H1 (cell line): ENCODE results near the gene HMCN2. TPM values are rescaled to one million over a fixed set of nuclear protein-coding genes. Genes with fewer than 3 reads are reported as not detected.

Experiments
- CTCF ChIA-PET: fragments of 300-600 bp; sonication (Branson Sonifier 250); formaldehyde crosslinking; loops from one replicate; lab custom pipeline; 2021; ENCODE audit not compliant: partially characterized antibody; lab: Charles Lee
- POLR2A ChIA-PET: fragments of 300-600 bp; sonication (Branson Sonifier 250); formaldehyde crosslinking; loops from one replicate; lab custom pipeline; 2021; ENCODE audit warnings: inconsistent platforms; ENCODE audit not compliant: partially characterized antibody; lab: Charles Lee
- DNase-seq, 2 experiments: peaks; one replicate each; pipeline versions ENCODE4 v3.0.0 to v3.0.0-alpha.2; 2010 to 2022; ENCODE audit warnings: low spot score in 2 of 2, low read depth in 1 of 2, mixed read lengths in 1 of 2
- FAIRE-seq: peaks from 2 replicates; lab custom pipeline; 2011; peaks lifted over from hg19 to GRCh38; lab: Jason Lieb, UNC
- H2AFZ ChIP-seq: 2 replicates; pipeline ENCODE4 v1.8.1; 2012; ENCODE audit warnings: low read length, inconsistent platforms
- H2AK5ac ChIP-seq: 2 replicates; pipeline ENCODE4 v1.6.1; 2013; ENCODE audit warnings: low read depth, low read length
- H2BK120ac ChIP-seq: replicated peaks from 2 replicates; pipeline ENCODE3; 2013; ENCODE audit warnings: low read depth, low read length, inconsistent platforms
- H2BK12ac ChIP-seq: 2 replicates; pipeline ENCODE4 v1.6.1; 2013; ENCODE audit warnings: low read depth, low read length
- H2BK15ac ChIP-seq: 2 replicates; pipeline ENCODE4 v1.6.1; 2013; ENCODE audit warnings: low read length
- H2BK20ac ChIP-seq: 2 replicates; pipeline ENCODE4 v1.6.1; 2013; ENCODE audit warnings: low read length
- H2BK5ac ChIP-seq: 2 replicates; pipeline ENCODE4 v1.6.1; 2013; ENCODE audit warnings: low read depth, low read length
- H3K14ac ChIP-seq: 2 replicates; pipeline ENCODE4 v1.6.1; 2013; ENCODE audit warnings: inconsistent platforms; ENCODE audit not compliant: insufficient read length
- H3K18ac ChIP-seq: 2 replicates; pipeline ENCODE4 v1.6.1; 2013; ENCODE audit warnings: low read length; ENCODE audit errors: extremely low read depth
- H3K23ac ChIP-seq: 2 replicates; pipeline ENCODE4 v1.6.1; 2013; ENCODE audit warnings: inconsistent platforms; ENCODE audit not compliant: insufficient read length
- H3K23me2 ChIP-seq: 2 replicates; pipeline ENCODE4 v1.6.1; 2013; ENCODE audit warnings: low read depth, low read length
- H3K27ac ChIP-seq: 2 replicates; pipeline ENCODE4 v1.6.1; 2011; ENCODE audit warnings: low read depth, low read length, inconsistent platforms
- H3K27me3 ChIP-seq, 4 experiments: replicated peaks in 1 of 4; 1 replicate in 1 of 4; 2 replicates in 3 of 4; pipeline versions ENCODE4 v1.6.1 to v1.8.1; 2011 to 2013; ENCODE audit warnings: low read length in 3 of 4, mild to moderate bottlenecking in 3 of 4, inconsistent platforms in 2 of 4, mixed read lengths in 2 of 4, moderate library complexity in 1 of 4; ENCODE audit not compliant: control insufficient read depth in 3 of 4, insufficient read depth in 3 of 4; ENCODE audit errors: extremely low read depth in 1 of 4
- H3K36me3 ChIP-seq, 4 experiments: 2 replicates each; pipeline versions ENCODE4 v1.6.1 to v1.8.1; 2011 to 2013; ENCODE audit warnings: mild to moderate bottlenecking in 4 of 4, low read length in 3 of 4, moderate library complexity in 2 of 4, control low read depth in 1 of 4, inconsistent platforms in 1 of 4; ENCODE audit not compliant: insufficient read depth in 4 of 4, control insufficient read depth in 2 of 4
- H3K4ac ChIP-seq: replicated peaks from 2 replicates; pipeline ENCODE3; 2013; ENCODE audit warnings: low read length, low read depth, mixed read lengths, inconsistent platforms; ENCODE audit not compliant: insufficient read length
- H3K4me1 ChIP-seq, 4 experiments: replicated peaks in 1 of 4; 1 replicate in 1 of 4; 2 replicates in 3 of 4; pipeline versions ENCODE4 v1.6.1 to v1.8.1; 2011 to 2013; ENCODE audit warnings: low read length in 3 of 4, inconsistent platforms in 2 of 4, mixed read lengths in 1 of 4; ENCODE audit not compliant: insufficient read depth in 4 of 4, control insufficient read depth in 3 of 4
- H3K4me2 ChIP-seq, 2 experiments: 2 replicates each; pipeline versions ENCODE4 v1.6.1 to v1.8.1; 2011 to 2013; ENCODE audit warnings: low read depth in 2 of 2, low read length in 2 of 2, control low read depth in 1 of 2, inconsistent platforms in 1 of 2, mild to moderate bottlenecking in 1 of 2; ENCODE audit not compliant: insufficient read depth in 1 of 2
- H3K4me3 ChIP-seq, 4 experiments: fragments of 200-600, 300-600 bp in 1 of 4; sonication (generic), shearing (Covaris generic), sonication (Bioruptor Twin) in 1 of 4; 2 replicates each; pipeline versions ENCODE4 v1.5.1 to v1.8.1; 2011 to 2016; ENCODE audit warnings: low read length in 4 of 4, low read depth in 3 of 4, control low read depth in 2 of 4, inconsistent platforms in 2 of 4, mild to moderate bottlenecking in 2 of 4, mixed read lengths in 1 of 4, moderate library complexity in 1 of 4; ENCODE audit not compliant: insufficient read depth in 2 of 4; ENCODE audit errors: extremely low read depth in 1 of 4
- H3K56ac ChIP-seq: replicated peaks from 2 replicates; pipeline ENCODE3; 2013; ENCODE audit warnings: low read depth, mild to moderate bottlenecking, mixed read lengths, low read length, inconsistent platforms; ENCODE audit not compliant: insufficient read length
- H3K79me1 ChIP-seq: 2 replicates; pipeline ENCODE4 v1.6.1; 2013; ENCODE audit warnings: low read depth, low read length, control low read depth
- H3K79me2 ChIP-seq, 2 experiments: 2 replicates each; pipeline versions ENCODE4 v1.6.1 to v1.8.1; 2012 to 2013; ENCODE audit warnings: low read length in 2 of 2, mild to moderate bottlenecking in 2 of 2, inconsistent platforms in 1 of 2; ENCODE audit not compliant: insufficient read depth in 2 of 2, control insufficient read depth in 1 of 2
- H3K9ac ChIP-seq, 4 experiments: replicated peaks in 1 of 4; 1 replicate in 1 of 4; 2 replicates in 3 of 4; pipeline versions ENCODE4 v1.6.1 to v1.8.1; 2011 to 2013; ENCODE audit warnings: low read depth in 3 of 4, low read length in 3 of 4, control low read depth in 2 of 4, mild to moderate bottlenecking in 2 of 4, moderate library complexity in 2 of 4, inconsistent platforms in 1 of 4; ENCODE audit errors: extremely low read depth in 1 of 4
- H3K9me3 ChIP-seq, 2 experiments: 2 replicates each; pipeline versions ENCODE4 v1.6.1 to v1.8.1; 2012 to 2013; ENCODE audit warnings: mild to moderate bottlenecking in 2 of 2, moderate library complexity in 2 of 2, control low read depth in 1 of 2, inconsistent platforms in 1 of 2, low read depth in 1 of 2, low read length in 1 of 2, mixed read lengths in 1 of 2; ENCODE audit not compliant: insufficient read depth in 2 of 2
- H4K20me1 ChIP-seq, 2 experiments: replicated peaks in 1 of 2; 2 replicates each; pipeline versions ENCODE3 to v1.8.1; 2011 to 2013; ENCODE audit warnings: inconsistent platforms in 2 of 2, low read length in 2 of 2, mild to moderate bottlenecking in 1 of 2; ENCODE audit not compliant: insufficient read depth in 2 of 2, control insufficient read depth in 1 of 2
- H4K5ac ChIP-seq: 2 replicates; pipeline ENCODE4 v1.6.1; 2013; ENCODE audit warnings: low read length, low read depth, mixed read lengths, inconsistent platforms; ENCODE audit not compliant: insufficient read length
- H4K8ac ChIP-seq: 2 replicates; pipeline ENCODE4 v1.8.0; 2013; ENCODE audit warnings: mild to moderate bottlenecking, moderate library complexity, low read length, inconsistent platforms; ENCODE audit not compliant: insufficient read depth; ENCODE audit errors: extremely low read depth
- H4K91ac ChIP-seq: replicated peaks from 2 replicates; pipeline ENCODE3; 2013; ENCODE audit warnings: low read length, mixed read lengths, inconsistent platforms; ENCODE audit not compliant: insufficient read length
- CTBP2 ChIP-seq: IDR thresholded peaks from 2 replicates; pipeline ENCODE4 v1.7.0; 2011; ENCODE audit warnings: borderline replicate concordance, mild to moderate bottlenecking, moderate library complexity, mixed read lengths, low read length; ENCODE audit not compliant: insufficient read depth, insufficient read length
- EP300 ChIP-seq, 2 experiments: IDR thresholded peaks; 1 replicate in 1 of 2; 2 replicates in 1 of 2; pipeline ENCODE4 v1.6.1; 2011 to 2012; ENCODE audit warnings: low read depth in 2 of 2, low read length in 2 of 2, mild to moderate bottlenecking in 2 of 2, borderline replicate concordance in 1 of 2, inconsistent platforms in 1 of 2, moderate library complexity in 1 of 2
- GTF2F1 ChIP-seq: IDR thresholded peaks from 2 replicates; pipeline ENCODE4 v1.6.1; 2012; ENCODE audit warnings: low read depth, low read length, improper control_type of control experiment, borderline replicate concordance
- JUND ChIP-seq: IDR thresholded peaks from 2 replicates; pipeline ENCODE4 v1.6.1; 2011; ENCODE audit warnings: mild to moderate bottlenecking, improper control_type of control experiment, low read length
- POLR2A ChIP-seq, 2 experiments: IDR thresholded peaks; 1 replicate in 1 of 2; 2 replicates in 1 of 2; pipeline ENCODE4 v1.6.1; 2011; ENCODE audit warnings: low read depth in 2 of 2, low read length in 2 of 2, mild to moderate bottlenecking in 2 of 2; ENCODE audit errors: control extremely low read depth in 1 of 2
- RAD21 ChIP-seq, 2 experiments: IDR thresholded peaks in 1 of 2; conservative IDR thresholded peaks in 1 of 2; 2 replicates each; pipeline ENCODE4 v1.6.1; 2011; ENCODE audit warnings: low read depth in 2 of 2, low read length in 2 of 2, improper control_type of control experiment in 1 of 2, inconsistent platforms in 1 of 2, mild to moderate bottlenecking in 1 of 2, moderate library complexity in 1 of 2
- TAF1 ChIP-seq: IDR thresholded peaks from 2 replicates; pipeline ENCODE4 v1.6.1; 2011; ENCODE audit warnings: mild to moderate bottlenecking, low read depth, low read length
- WGBS, 2 experiments: shearing (Covaris generic) in 1 of 2; methylation state at CpG; one replicate each; pipeline versions ENCODE4 v1.1.6 to v1.1.7; 2013 to 2015; ENCODE audit warnings: low lambda C conversion rate in 2 of 2, mixed read lengths in 2 of 2, inconsistent platforms in 1 of 2, low coverage in 1 of 2, missing lambda C conversion rate in 1 of 2; ENCODE audit not compliant: insufficient replicate concordance in 2 of 2, insufficient coverage in 1 of 2, insufficient read length in 1 of 2; ENCODE audit errors: extremely low coverage in 1 of 2, missing lambda C conversion rate in 1 of 2; 5-methylcytosine and 5-hydroxymethylcytosine counted together
- polyA plus RNA-seq, 7 experiments: library from polyadenylated mRNA; depleted of rRNA in 3 of 7; stranded (reverse) in 5 of 7; unstranded in 2 of 7; fragments of >200 nt in 5 of 7; fragments of 200-250 nt in 2 of 7; gene quantifications; 1 replicate in 5 of 7; 2 replicates in 1 of 7; 4 replicates in 1 of 7; pipeline versions ENCODE4 v1.2.1 to v1.2.3, GENCODE V29; 2011 to 2013; ENCODE audit warnings: missing spikeins in 2 of 7, mixed read lengths in 2 of 7
- total RNA-seq: library from RNA; stranded (reverse); fragmentation: NEBNext Ultra II Directional; extraction: Animal tissue kit (Norgen Biotek cat#: 25700); gene quantifications from 2 replicates; pipeline ENCODE4 v1.2.1, GENCODE V29; 2021

HMCN2 gene
- total and polyA plus RNA-seq, 2 of the 8 experiments (the other 6 are each of a cell fraction or from before 2014, with no cell fraction given) = 5.0 to 9.1 TPM

DNA sequence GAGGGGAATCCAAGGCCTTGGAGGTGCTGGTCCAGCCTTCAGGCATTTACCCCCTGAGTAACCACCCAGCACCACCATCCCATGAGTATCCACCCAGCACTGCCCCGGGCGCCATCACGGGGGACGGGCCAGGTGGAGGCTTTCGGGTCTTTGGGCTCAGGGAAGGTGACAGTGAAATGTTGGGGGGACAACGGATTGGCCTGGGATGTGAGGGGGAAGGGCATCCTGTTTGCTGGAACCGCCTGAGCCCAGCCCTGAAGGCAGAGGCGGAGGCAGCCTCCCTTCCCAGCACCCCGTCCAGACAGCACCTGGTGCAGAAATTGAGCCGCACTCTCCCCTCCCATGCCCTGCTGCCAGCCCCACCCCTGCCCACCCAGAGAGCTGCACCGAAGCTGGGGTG is 196.2 kb downstream of the HMCN2 start:
- no peak overlapping the region for H3K14ac ChIP-seq
- H3K9me3 ChIP-seq = no peaks in the 10 kb centered on the region
- no peak overlapping the region for H2BK12ac ChIP-seq
- no peak overlapping the region for H3K18ac ChIP-seq
- no peak overlapping the region for H4K91ac ChIP-seq
- H2AK5ac ChIP-seq = no peak overlapping the region
- H2BK120ac ChIP-seq = no peak overlapping the region
- CTCF ChIA-PET = interaction anchor here (0.5 to 11.9 kb wide), 14 partner anchors 13 to 239 kb away, joined by 3 to 136 read pairs (median 12); partner anchors contain the start of gene EXOSC2
- no peaks in the 10 kb centered on the region for H3K79me2 ChIP-seq
- H3K4me2 ChIP-seq = no peak overlapping the region
- no peak overlapping the region for H3K23ac ChIP-seq
- WGBS, 2 experiments = 94% methylated on average over 7 of the region's 11 CpGs; no CpG with 5 or more reads in 1 of the 2 experiments
- H3K27ac ChIP-seq = no peak overlapping the region
- no peaks in the 10 kb centered on the region for H3K23me2 ChIP-seq
- H4K5ac ChIP-seq = no peak overlapping the region
- no peak overlapping the region for H2BK15ac ChIP-seq
- peaks cover 0 to 2% (median 0%) of the 10 kb centered on the region in 4 experiments; a peak in 3 of 7 replicates for H3K4me1 ChIP-seq
- H3K4me3 ChIP-seq = no peak overlapping the region
- peaks cover 0 to 2% of the 10 kb centered on the region in 2 experiments for H4K20me1 ChIP-seq
- TF ChIP-seq TAF1 (no peak), JUND (no peak), RAD21 (IDR thresholded peaks at IDR 0.05 in 1 of 2, conservative IDR thresholded peaks at IDR 0.05 in 1 of 2; ENCODE audit: low read depth in 2 of 2, low read length in 2 of 2) (no peak), CTBP2 (no peak), POLR2A (IDR thresholded peaks at IDR 0.05; ENCODE audit: control extremely low read depth in 1 of 2, low read depth in 2 of 2, low read length in 2 of 2) (no peak), GTF2F1 (no peak), EP300 (IDR thresholded peaks at IDR 0.05; ENCODE audit: borderline replicate concordance in 1 of 2, low read depth in 2 of 2, low read length in 2 of 2) (no peak)
- no peak overlapping the region for H4K8ac ChIP-seq
- no peak overlapping the region for H2BK20ac ChIP-seq
- H3K79me1 ChIP-seq = no peaks in the 10 kb centered on the region
- no peak overlapping the region for H2AFZ ChIP-seq
- H3K56ac ChIP-seq = no peak overlapping the region
- FAIRE-seq (no peak), DNase-seq (no peak)
- no peak overlapping the region for H3K9ac ChIP-seq
- no peaks in the 10 kb centered on the region for H3K27me3 ChIP-seq
- H2BK5ac ChIP-seq = no peak overlapping the region
- POLR2A ChIA-PET = no interaction called here
- peaks cover 0 to 15% (median 0%) of the 10 kb centered on the region in 4 experiments; a peak in 1 of 8 replicates for H3K36me3 ChIP-seq
- H3K4ac ChIP-seq = no peak overlapping the region
